NCI-H2081 (cell line): ENCODE data around the gene LDB2.

Experiments
- DNase-seq, 2 experiments: peaks; one replicate each; lab custom pipeline; 2025; lab: John Stamatoyannopoulos, UW

The LDB2 gene

GRCh38 chr4:16884673-16885460 is 13.6 kb downstream of the LDB2 start:
- DNase-seq, result no peak

- DNase-seq, result no peak
Measured at GRCh38 chr4:16883806-16884205, 14.6 kb downstream of the LDB2 start.

DNA sequence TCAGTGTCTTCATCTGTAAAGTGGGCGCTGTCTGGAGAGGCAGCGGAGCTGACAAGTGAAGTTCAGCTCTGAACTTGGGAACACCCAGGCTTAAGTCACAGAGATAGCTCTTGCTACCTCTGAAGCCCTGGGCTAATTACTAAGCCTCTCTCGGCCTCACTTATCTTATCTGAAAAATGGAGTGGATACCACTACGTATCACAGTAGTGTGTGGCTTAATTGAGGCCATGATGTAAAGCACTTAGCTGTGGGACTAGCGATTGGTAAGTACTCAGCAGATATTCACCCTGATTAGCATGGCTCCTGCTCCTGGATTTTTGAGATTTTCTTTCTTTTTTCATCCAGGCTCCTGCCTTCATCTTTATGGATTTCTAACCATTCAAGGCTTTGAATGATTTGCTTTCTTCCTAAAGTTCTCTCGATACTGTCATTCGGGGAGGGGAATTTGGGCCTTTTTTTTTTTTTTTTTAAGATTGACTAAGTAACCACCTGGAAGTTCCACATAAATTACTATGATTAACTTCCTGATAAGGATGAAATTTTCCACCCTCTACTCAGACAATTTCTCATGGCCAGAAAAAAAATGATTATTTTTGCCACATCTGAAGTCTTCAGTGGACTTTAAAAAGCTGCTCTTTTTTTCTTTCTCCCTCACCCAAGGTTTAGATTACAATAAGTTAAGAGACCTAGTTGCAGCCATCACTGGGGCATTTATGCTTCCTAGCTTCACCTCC is 17.1 kb downstream of the LDB2 start:
- DNase-seq, result no peak

DNA sequence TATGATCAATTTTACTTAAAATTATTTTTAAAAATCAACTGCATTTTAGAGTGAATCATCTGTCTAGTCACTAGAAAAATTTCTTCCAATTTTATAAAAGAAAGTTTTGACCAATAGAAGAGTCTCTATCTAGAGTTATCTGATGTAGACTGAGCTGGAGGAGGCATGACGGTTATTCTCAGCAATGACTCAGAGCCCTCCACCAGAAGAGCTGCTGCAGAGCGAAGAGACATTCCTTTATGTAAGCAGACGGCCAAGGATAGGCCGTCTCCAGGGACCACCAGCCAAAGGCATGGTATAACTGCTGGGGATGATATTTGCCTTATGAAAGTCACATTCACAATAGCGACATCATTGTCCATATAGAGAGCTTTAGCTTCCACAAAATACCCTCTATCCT is 23.0 kb downstream of the LDB2 start:
- DNase-seq, result no peak

DNA sequence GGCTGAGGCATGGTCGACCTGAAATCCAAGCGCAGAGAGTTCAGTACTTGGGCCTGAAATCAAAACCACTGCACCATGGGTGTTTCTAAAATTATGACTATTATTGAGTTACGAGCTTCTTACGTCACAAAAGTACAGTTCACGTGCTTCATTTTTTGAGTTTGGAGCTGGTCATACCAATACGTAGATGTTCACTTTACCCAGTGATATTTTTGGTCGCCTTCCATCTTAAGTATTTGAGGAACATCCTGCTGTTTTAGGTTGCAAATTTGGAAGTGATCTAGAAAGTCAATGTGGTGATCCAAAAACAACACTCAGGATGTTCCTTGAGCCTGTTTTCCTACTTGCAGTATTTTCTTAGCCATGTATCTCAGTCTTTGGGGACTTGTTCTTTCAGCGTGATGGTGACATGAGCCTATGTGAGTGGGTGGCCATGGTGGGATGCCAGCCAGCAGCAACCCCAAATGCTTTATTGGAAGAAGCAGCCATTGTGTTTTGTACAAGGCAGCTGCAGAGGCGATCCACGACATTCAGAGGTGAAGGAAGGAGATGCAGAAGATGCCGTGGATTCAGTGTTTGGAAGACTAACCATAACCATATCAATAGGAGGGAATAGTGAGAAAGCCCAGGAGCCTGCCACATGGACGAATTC is 28.7 kb downstream of the LDB2 start:
- no peak for DNase-seq

GRCh38 chr4:16868674-16869073 is 29.8 kb downstream of the LDB2 start:
- no peak for DNase-seq

DNA sequence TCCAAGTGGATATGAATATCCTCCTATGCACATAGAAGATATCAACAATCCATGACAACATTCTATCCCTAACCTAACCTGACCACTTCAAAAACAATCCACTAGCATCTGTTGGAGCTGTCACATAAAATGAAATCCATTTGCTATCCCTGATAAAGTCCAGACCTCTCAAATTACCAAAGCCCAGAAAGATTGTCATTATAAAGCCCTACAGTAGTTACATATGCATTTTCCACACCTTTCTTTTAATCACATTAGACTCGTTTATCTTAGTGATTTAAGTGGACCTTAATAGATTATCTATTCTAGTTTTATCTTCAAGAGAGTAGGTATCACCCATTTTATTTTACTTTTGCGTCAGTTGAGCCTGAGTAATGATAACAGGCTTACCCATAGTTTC is 30.6 kb downstream of the LDB2 start:
- DNase-seq, result no peak

- DNase-seq, result no peak
Measured at GRCh38 chr4:16866974-16867373, 31.5 kb downstream of the LDB2 start.

DNA sequence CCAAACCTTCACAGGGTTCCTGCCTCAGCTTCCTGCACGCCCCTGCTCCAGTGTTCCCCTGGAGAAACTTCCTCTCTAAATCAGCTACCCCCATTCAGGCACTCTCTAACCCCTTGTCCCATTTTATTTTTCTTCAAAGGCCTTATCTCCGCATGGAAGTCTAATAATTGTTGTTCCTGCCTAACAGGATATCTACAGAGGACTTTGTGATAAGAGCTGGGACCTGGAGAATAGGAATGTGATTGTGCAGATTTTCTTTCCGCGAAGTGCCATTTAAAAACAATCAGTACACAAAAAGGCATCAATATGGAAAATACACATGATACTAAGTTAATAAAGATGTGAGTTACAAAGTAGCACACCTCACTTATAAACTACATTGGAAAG is 32.6 kb downstream of the LDB2 start:
- no peak for DNase-seq

- no peak for DNase-seq
Measured at GRCh38 chr4:16865209-16865896, 33.1 kb downstream of the LDB2 start.

- DNase-seq, result no peak
Measured at GRCh38 chr4:16864199-16864598, 34.2 kb downstream of the LDB2 start.

DNA sequence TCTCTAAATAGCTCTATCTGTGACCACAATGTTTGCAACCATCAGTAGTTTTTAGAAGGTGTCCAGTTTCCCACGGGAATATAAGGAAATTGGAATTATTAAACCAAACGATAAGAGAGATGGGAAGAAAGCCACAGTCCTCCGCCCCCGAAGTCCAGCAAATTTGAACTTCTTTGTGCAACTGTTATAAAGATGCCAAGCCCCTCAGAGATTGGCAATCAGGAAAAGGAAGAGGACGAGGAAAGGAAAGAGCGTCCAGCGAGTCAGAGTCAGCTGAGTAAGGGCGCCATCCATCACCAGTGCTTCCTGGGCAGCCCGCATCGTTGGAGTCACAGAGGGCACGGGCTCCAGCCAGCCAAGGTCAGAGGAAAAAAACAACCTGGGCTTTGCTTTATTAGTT is 35.7 kb downstream of the LDB2 start:
- DNase-seq, result no peak

DNA sequence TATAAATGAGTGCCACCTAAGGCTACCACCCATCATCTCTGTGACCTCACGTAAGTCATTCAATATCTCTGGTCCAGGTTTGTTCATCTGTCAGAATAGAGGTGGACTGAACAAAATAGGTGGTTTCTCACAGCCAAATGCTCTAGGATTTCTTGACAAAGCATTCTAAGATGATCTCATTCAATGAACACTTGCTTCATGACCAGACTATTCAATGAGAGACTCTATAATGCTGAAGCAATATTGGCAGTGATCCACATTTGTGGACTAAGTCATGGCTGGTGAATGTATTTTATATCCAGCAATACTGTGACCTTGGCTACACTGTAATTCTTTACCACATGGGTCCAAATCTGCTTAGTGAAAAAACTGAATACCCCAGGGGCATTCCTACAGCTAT is 37.9 kb downstream of the LDB2 start:
- no peak for DNase-seq

DNA sequence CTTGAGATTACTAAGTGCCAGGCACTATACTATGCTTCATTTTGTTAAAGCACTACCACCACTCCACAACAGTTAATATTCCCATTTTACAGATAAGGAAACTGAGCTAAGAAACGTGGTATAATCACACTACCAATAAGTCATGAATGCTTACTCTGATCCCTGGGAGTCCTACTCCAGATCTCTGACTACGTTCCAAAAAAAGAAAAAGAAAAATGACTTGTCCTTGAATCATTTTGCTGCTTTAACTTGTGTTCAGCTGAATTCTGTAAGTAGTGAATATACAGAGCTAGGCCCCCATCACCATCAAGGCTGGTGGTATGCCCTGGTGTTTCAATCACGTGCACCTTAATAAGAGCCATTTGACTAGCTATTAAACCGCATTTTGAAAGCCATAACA is 39.4 kb downstream of the LDB2 start:
- DNase-seq, result no peak

- no peak for DNase-seq
Measured at GRCh38 chr4:16858275-16858752, 40.1 kb downstream of the LDB2 start.

DNA sequence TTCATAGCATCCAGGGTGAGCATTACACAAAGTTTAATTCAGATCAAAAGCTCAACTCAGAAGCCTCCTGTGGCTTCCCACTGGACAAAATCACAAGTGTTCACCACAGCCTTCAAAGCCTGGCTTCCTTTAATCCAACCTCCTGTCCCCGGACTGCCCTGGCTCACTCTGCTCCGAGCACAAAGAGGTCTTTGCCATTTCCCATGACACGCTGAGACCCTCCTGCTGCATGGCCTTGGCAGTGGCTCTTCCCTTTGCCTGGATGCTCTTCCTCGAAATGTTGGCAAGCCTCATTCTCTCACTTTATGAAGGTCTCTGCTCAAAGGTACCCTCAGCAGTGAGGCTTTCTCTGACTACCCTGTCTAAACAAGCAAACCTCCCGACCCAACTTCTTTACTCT is 41.0 kb downstream of the LDB2 start:
- no peak for DNase-seq

- no peak for DNase-seq
Measured at GRCh38 chr4:16853640-16854039, 44.8 kb downstream of the LDB2 start.

DNA sequence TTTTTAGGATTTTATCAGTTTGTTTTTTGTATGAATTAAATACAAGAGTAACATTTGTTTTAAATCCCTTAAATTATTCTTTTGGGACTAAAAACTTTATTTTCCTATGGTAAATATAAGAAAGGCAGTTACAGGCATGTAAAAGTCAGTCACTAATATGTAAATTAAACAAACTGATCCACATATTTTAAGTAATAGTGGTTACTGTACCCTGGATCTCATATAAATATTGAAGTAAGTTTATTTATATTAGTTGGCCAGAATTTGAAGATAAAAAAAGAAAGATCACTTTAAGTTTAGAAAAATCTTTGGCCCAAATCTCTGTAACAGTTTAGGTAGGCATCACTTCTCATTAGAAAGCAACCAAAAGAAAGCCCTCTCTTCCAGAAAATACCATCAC is 45.8 kb downstream of the LDB2 start:
- no peak for DNase-seq

DNA sequence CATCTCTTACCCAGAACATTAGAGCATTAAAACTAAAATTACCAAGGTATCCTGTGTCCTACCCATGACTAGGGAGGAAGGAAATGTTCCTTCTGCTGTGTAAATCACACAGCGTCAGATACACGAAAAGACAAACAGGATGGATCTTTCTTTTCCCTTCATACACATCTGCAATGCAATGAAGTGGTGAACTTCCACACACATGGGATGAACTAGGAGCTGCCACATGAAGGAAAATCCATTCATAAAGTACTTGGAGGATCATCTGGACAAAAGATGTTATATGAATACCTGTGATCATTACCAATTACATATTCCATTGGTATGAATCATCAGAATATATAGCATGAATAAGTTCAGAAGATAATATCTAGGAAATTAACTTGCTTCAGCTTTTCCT is 46.2 kb downstream of the LDB2 start:
- no peak for DNase-seq

DNA sequence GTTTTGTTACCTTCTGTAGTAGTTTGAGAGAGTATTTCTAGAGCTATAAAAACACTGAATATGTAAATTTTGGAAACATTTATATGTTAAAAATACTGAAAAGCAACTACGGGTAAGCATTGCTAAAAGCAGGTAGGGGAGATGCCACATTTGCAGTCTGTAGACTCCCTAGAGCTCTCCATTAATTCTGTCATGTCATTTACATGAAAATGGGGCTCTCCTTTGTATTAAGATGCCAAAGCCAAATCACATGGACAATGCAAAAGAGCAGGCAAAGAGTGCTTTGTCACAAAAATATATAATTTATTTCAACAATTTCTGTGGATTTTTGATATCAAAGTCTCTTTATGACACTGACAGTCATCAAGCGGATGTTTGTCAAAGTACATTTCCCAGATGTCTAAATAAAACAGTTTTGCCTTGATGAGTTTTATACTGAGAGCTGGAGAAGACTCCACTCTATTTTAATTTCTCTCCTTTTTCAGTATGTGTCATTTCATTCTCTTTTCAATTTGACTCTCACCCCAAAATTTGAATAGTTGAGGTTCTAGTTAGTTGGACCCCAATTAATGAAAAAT is 51.8 kb downstream of the LDB2 start:
- no peak for DNase-seq

GRCh38 chr4:16844816-16845586 is 53.4 kb downstream of the LDB2 start:
- DNase-seq, result no peak
